ENCODE data around the gene RASGEF1C.

DNA sequence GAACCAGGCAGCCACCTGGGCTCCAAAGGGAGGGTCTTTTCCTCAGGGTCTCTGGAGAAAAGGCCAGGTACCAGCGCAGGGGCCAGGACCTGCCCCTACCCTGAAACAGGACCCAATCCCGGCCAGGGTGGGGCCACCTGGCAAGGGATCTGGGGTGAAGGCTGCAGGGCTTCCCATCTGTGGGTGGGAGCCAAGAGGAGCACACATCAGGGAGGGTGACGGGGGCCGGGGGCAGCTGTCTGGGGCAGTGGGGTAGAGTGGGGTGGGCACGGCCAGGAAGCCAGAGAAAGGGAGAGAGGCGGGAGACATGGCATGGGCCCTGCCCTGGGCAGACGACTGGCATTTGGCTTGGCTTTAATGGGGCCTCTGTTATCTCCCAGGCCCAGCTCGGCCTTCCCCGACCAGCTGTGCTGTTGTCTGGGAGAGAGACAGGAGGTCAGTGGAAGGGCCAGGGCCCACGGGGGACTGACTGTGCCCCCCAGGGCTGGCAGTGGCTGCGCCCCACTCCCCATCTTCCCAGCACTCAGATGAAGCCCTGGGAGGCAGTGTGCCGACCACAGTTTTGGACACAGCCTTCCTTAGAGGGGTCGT, 80.2 kb downstream of the RASGEF1C start:
- TF ChIP-seq, protein P1, sequence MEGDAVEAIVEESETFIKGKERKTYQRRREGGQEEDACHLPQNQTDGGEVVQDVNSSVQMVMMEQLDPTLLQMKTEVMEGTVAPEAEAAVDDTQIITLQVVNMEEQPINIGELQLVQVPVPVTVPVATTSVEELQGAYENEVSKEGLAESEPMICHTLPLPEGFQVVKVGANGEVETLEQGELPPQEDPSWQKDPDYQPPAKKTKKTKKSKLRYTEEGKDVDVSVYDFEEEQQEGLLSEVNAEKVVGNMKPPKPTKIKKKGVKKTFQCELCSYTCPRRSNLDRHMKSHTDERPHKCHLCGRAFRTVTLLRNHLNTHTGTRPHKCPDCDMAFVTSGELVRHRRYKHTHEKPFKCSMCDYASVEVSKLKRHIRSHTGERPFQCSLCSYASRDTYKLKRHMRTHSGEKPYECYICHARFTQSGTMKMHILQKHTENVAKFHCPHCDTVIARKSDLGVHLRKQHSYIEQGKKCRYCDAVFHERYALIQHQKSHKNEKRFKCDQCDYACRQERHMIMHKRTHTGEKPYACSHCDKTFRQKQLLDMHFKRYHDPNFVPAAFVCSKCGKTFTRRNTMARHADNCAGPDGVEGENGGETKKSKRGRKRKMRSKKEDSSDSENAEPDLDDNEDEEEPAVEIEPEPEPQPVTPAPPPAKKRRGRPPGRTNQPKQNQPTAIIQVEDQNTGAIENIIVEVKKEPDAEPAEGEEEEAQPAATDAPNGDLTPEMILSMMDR (IDR thresholded peaks at IDR 0.05): no peak
- no peak for TF ChIP-seq POLR2A (IDR thresholded peaks at IDR 0.05)
